ENCODE measurements around the gene AADACL4. TPM values are rescaled to one million over a fixed set of nuclear protein-coding genes. Genes with fewer than 3 reads are reported as not detected.

Gene AADACL4
- total and polyA plus RNA-seq, 2 donors from 2014 or later = 0.16 to 0.58 TPM

DNA sequence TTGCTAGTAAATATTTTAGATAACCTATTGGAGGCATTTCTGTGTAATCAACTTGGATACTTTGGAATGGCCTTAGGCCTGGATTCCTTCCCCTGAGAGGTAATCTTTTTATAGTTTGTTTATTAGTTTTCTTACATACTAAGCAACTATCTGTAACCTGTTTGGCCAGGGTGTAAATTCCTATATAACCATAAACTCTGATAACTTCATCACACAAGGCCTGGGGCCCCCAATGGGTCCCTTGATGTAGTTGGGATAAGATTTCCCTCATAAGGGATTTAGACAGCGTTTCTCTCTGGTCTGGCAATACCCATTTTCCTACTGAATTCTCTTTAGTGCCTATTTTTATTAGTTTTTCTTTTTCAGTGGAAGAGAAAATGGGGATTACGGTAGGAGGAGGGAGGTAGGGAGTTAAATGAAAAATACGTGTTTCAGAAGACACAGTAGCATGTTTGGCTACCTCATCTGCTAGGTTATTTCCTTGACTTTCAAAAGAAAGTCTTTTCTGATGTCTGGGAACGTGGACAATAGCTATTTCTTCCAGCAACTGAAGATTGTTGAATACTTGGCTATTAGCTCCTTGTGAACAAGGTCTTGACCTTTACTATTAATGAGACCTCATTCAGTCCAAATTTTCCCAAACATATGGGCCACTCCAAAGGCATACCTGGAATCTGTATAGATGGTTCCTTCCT, 64.7 kb downstream of the AADACL4 start:
- Histone ChIP-seq H3K9me3 (ENCODE audit: control insufficient read depth in 2 of 3, insufficient read depth in 1 of 3, low read length in 3 of 3) (peaks cover 0 to 4% (median 1%) of the 10 kb centered on the region in 3 donors), H3K4me3 (ENCODE audit: low read length in 3 of 3) (no peak overlapping the region), H3K36me3 (ENCODE audit: control insufficient read depth in 2 of 3, insufficient read depth in 3 of 3, low read length in 3 of 3) (no peaks in the 10 kb centered on the region), H3K9ac (ENCODE audit: low read length in 3 of 3) (no peak overlapping the region), H3K27me3 (ENCODE audit: control insufficient read depth, insufficient read depth, low read length) (no peaks in the 10 kb centered on the region), H3K27ac (ENCODE audit: low read depth in 2 of 2, low read length in 2 of 2) (no peak overlapping the region), H3K4me1 (ENCODE audit: control insufficient read depth in 2 of 3, insufficient read depth in 2 of 3, low read depth in 1 of 3, low read length in 3 of 3) (no peaks in the 10 kb centered on the region)
- TF ChIP-seq, protein P1, sequence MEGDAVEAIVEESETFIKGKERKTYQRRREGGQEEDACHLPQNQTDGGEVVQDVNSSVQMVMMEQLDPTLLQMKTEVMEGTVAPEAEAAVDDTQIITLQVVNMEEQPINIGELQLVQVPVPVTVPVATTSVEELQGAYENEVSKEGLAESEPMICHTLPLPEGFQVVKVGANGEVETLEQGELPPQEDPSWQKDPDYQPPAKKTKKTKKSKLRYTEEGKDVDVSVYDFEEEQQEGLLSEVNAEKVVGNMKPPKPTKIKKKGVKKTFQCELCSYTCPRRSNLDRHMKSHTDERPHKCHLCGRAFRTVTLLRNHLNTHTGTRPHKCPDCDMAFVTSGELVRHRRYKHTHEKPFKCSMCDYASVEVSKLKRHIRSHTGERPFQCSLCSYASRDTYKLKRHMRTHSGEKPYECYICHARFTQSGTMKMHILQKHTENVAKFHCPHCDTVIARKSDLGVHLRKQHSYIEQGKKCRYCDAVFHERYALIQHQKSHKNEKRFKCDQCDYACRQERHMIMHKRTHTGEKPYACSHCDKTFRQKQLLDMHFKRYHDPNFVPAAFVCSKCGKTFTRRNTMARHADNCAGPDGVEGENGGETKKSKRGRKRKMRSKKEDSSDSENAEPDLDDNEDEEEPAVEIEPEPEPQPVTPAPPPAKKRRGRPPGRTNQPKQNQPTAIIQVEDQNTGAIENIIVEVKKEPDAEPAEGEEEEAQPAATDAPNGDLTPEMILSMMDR (IDR thresholded peaks at IDR 0.05; ENCODE audit: borderline replicate concordance, extremely low read depth, insufficient read depth) = no peak
- no peak for FAIRE-seq
- intact Hi-C loops (cut with DNase I) = no loop called here
- no peak for DNase-seq

DNA sequence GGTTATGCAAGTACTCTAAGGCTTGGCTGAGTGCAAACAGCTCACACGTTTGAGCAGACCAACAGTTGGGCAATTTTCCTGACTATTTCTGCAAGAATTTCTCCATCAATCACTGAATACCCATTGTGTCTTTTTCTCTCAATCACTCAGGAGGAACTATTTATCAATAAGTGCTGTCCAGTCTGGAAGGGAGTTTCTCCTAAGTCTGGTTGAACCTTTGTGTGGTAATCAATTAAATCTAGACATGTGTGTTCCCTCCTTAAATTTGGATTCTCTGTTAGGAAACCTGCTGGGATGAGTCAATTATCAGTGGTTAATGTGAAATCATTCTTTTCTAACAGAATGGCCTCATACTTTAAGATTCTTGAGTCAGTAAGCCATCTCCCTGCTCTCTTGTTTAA, 65.2 kb downstream of the AADACL4 start:
- Histone ChIP-seq H3K4me3 (ENCODE audit: low read length in 3 of 3) (no peak overlapping the region), H3K36me3 (ENCODE audit: control insufficient read depth in 2 of 3, insufficient read depth in 3 of 3, low read length in 3 of 3) (no peaks in the 10 kb centered on the region), H3K9ac (ENCODE audit: low read length in 3 of 3) (no peak overlapping the region), H3K9me3 (ENCODE audit: control insufficient read depth in 2 of 3, insufficient read depth in 1 of 3, low read length in 3 of 3) (peaks cover 0 to 1% (median 0%) of the 10 kb centered on the region in 3 donors), H3K27me3 (ENCODE audit: control insufficient read depth, insufficient read depth, low read length) (no peaks in the 10 kb centered on the region), H3K27ac (ENCODE audit: low read depth in 2 of 2, low read length in 2 of 2) (no peak overlapping the region), H3K4me1 (ENCODE audit: control insufficient read depth in 2 of 3, insufficient read depth in 2 of 3, low read depth in 1 of 3, low read length in 3 of 3) (no peaks in the 10 kb centered on the region)
- intact Hi-C loops (cut with DNase I) = no loop called here
- DNase-seq (no peak), FAIRE-seq (no peak)
- TF ChIP-seq, protein P1 (IDR thresholded peaks at IDR 0.05; ENCODE audit: borderline replicate concordance, extremely low read depth, insufficient read depth) = no peak

DNA sequence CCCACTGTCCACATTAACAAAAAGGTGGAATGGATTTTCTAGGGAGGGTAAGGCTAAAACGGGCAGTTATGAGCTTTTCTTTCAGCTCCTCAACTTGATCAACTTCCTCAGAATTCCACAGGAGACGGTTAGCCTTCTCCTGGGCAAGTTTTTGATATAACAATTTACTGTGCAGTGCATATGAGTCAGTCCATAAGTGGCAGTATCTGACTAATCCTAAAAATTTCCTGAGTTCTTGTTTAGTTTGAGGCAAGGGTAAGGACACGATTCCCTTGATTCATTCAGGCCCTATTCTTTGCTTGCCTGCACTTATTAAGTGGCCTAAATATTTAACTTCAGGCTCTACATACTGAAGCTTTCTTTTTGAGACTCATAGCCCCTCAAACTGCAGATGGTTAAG, 65.8 kb downstream of the AADACL4 start:
- no peak for DNase-seq
- Histone ChIP-seq H3K9me3 (ENCODE audit: control insufficient read depth in 2 of 3, insufficient read depth in 1 of 3, low read length in 3 of 3) (no peaks in the 10 kb centered on the region), H3K27ac (ENCODE audit: low read depth in 2 of 2, low read length in 2 of 2) (no peak overlapping the region), H3K27me3 (ENCODE audit: control insufficient read depth, insufficient read depth, low read length) (no peaks in the 10 kb centered on the region), H3K9ac (ENCODE audit: low read length in 3 of 3) (no peak overlapping the region), H3K4me3 (ENCODE audit: low read length in 3 of 3) (no peak overlapping the region), H3K36me3 (ENCODE audit: control insufficient read depth in 2 of 3, insufficient read depth in 3 of 3, low read length in 3 of 3) (no peaks in the 10 kb centered on the region), H3K4me1 (ENCODE audit: control insufficient read depth in 2 of 3, insufficient read depth in 2 of 3, low read depth in 1 of 3, low read length in 3 of 3) (no peaks in the 10 kb centered on the region)
- TF ChIP-seq, protein P1 (IDR thresholded peaks at IDR 0.05; ENCODE audit: borderline replicate concordance, extremely low read depth, insufficient read depth) = no peak
- no peak for FAIRE-seq
- intact Hi-C loops (cut with DNase I) = no loop called here

DNA sequence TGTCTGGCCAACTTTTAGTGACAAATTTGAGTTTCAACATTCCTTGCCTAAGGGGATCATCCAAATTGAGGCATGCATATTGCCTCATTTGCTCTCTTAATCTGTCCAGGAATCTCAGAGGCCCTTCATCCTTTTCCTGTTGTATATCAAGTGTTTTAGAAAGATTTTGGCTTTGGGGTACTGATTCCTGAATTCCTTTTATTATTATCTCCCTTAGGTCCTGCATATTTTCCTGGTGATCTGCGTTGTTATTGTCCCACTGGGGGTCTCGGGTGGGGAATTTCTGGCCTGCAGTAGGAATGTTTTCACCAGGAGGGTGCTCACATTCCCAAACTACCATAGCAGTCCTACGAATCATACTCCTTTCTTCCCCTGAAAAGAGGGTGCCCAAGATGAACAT, 67.7 kb downstream of the AADACL4 start:
- intact Hi-C loops (cut with DNase I) = no loop called here
- no peak overlapping the region for H3K27ac ChIP-seq (ENCODE audit: low read depth in 2 of 2, low read length in 2 of 2)
- no peaks in the 10 kb centered on the region for H3K27me3 ChIP-seq (ENCODE audit: control insufficient read depth, insufficient read depth, low read length)
- no peaks in the 10 kb centered on the region for H3K36me3 ChIP-seq (ENCODE audit: control insufficient read depth in 2 of 3, insufficient read depth in 3 of 3, low read length in 3 of 3)
- DNase-seq = no peak
- H3K9ac ChIP-seq (ENCODE audit: low read length in 3 of 3) = no peak overlapping the region
- no peaks in the 10 kb centered on the region for H3K4me1 ChIP-seq (ENCODE audit: control insufficient read depth in 2 of 3, insufficient read depth in 2 of 3, low read depth in 1 of 3, low read length in 3 of 3)
- H3K4me3 ChIP-seq (ENCODE audit: low read length in 3 of 3) = no peak overlapping the region
- TF ChIP-seq, protein P1 (IDR thresholded peaks at IDR 0.05; ENCODE audit: borderline replicate concordance, extremely low read depth, insufficient read depth) = no peak
- no peak for FAIRE-seq
- no peaks in the 10 kb centered on the region for H3K9me3 ChIP-seq (ENCODE audit: control insufficient read depth in 2 of 3, insufficient read depth in 1 of 3, low read length in 3 of 3)
